ENCODE measurements around the gene ATE1.

DNA sequence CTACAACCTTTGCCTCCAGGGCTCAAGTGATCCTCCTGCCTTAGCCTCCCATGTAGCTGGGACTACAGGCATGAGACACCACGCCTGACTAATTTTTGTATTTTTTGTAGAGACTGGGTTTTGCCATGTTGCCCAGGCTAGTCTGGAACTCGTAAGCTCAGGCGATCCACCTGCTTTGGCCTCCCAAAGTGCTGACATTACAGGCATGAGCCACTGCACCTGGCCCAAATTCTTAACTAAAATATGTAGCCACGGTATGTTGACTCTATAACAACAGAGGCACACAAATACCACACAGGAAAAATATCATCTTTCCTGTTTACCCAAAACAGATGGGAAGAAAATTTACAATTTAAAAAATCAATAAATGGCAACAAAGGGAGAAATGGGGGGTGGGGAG lies 115.8 kb downstream of the ATE1 start:
- TF ChIP-seq, protein P1, sequence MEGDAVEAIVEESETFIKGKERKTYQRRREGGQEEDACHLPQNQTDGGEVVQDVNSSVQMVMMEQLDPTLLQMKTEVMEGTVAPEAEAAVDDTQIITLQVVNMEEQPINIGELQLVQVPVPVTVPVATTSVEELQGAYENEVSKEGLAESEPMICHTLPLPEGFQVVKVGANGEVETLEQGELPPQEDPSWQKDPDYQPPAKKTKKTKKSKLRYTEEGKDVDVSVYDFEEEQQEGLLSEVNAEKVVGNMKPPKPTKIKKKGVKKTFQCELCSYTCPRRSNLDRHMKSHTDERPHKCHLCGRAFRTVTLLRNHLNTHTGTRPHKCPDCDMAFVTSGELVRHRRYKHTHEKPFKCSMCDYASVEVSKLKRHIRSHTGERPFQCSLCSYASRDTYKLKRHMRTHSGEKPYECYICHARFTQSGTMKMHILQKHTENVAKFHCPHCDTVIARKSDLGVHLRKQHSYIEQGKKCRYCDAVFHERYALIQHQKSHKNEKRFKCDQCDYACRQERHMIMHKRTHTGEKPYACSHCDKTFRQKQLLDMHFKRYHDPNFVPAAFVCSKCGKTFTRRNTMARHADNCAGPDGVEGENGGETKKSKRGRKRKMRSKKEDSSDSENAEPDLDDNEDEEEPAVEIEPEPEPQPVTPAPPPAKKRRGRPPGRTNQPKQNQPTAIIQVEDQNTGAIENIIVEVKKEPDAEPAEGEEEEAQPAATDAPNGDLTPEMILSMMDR (IDR thresholded peaks at IDR 0.05), result no peak
- no peak for TF ChIP-seq POLR2A (IDR thresholded peaks at IDR 0.05)

Data from Peyer's patch (tissue), 4 donors.